ENCODE results near the gene HIRA.
A peak's percentile ranks its signal among the peaks of the same experiment; 100 is the strongest.
"Not testable (repeated sequence)": the region's sequence is repeated elsewhere in the genome, so short reads cannot be mapped to it uniquely, and the experiment has no call there.

The HIRA gene

DNA sequence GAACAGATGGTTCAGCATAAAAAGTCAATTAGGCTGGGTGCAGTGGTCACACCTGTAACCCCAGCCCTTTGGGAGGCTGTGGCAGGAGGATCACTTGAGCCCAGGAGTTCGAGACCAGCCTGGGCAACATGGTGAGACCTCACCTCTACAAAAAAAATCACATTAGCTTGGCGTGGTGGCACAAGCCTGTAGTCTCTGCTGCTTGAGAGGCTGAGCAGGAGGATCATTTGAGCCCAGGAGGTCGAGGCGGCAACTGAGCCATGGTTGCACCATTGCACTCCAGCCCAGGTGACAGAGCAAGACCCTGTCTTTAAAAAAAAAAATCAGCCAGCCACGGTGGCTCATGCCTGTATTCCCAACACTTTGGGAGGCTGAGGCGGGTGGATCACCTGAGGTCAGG, 108.1 kb downstream of the HIRA start:
- not testable (repeated sequence) for DNase-seq

DNA sequence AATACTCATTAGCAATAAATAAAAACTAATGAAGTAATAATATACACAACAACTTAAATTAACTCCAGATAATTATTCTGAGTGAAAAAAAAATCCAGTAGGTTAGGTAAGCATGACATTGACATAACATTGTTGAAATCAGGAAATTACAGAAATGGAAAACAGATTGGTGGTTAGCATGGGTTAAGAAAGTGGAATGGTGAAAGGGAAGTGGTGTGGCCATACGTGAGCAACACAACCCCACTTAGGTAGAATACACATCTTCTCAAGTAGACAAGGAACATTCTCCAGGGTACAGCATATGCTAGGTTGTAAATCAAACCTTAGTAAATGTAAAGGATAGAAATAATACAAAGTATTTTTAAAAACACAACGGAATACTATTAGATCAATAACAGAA, 109.8 kb downstream of the HIRA start:
- no peak for DNase-seq

DNA sequence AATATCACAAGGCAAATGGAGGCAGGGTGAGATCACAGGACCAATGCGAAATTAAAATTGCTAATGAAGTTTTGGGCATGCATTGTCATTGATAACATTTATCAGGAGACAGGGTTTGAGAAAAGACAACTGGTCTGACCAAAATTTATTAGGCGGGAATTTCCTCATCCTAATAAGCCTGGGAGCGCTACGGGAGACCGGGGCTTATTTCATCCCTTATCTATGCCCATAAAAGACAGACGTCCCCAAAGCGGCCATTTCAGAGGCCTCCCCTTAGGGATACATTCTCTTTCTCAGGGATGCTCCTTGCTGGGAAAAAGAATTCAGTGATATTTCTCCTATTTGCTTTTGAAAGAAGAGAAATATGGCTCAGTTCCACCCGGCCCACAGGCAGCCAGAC, 111.4 kb downstream of the HIRA start:
- not testable (repeated sequence) for DNase-seq

DNA sequence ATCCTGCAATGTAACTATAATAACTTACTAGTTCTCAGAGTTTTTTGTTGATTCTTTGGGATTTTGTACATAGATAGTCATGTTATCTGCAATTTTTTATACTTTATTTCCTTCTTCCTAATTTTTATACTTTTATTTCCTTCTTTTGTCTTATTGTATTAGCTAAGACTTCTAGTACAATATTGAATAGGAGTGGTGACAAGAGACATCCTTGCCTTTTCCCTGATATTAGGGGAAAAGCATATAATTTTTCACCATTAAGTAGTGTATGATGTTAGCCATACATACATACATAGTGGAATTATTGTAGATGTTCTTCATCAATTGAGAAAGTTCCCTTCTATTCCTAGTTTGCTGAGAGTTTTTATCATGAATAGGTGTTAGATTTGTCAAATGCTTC, 112.3 kb downstream of the HIRA start:
- DNase-seq, result no peak

DNA sequence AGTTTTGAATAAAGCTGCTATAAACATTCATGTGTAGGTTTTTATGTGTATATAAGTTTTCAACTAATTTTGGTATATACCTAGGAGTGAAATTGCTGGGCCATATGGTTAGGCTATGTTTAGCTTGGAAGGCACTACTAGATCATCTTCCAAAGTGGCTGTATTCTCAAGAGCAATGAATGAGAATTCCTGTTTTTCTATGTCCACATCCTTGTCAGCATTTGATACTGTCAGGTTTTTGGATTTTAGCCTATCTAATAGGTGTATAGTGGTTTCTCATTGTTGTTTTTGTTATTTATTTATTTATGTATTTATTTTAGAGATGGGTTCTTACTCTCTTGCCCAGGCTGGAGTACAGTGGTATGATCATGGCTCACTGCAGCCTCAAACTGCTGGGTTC, 113.7 kb downstream of the HIRA start:
- no peak for DNase-seq

DNA sequence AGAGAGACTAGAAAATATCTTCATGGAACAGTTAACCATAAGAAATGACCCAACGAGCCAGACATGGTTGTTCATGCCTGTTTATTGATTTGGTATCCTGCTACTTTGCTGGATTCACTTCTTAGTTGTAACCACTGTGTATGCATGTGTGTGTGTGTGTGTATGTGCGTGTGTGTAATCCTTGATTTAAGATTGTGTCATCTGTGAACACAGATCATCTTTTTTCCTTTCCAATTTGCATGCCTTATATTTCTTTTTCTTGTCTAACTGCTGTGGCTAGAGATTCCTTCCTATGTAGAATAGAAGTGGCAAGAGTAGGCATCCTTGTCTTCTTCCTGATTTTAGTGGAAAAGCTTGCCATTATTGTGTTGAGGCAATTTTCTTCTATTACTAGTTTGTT, 123.7 kb downstream of the HIRA start:
- DNase-seq, result no peak

DNA sequence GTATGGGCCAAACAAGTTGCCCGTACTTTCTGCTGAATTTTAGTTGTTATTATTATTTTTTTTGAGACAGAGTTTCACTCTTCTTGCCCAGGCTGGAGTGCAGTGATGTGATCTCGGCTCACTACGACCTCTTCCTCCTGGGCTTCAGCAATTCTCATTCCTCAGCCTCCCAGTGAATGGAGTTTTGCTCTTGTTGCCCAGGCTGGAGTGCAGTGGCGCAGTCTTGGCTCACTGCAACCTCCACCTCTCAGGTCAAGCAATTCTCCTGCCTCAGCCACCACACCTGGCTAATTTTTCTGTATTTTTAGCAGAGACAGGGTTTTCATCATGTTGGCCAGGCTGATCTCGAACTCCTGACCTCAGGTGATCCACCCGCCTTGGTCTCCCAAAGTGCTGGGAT, 125.0 kb downstream of the HIRA start:
- DNase-seq, result not testable (repeated sequence)

DNA sequence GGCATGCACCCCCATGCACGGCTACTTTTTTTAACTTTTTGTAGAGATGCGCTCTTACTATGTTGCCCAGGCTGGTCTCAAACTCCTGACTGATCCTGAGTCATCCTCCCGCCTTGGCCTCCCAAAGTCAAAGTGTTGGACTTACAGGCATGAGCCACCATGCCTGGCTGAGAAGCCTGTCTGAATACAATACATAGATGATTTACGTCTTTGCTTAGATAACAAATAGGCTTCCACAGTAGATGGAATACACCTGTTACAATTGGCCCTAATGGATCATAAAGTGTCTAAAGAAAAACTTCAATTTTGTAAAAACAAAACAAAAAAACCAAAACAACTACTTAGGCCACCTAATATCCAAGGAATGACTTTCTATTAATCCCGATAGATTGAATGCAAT, 127.0 kb downstream of the HIRA start:
- no peak for DNase-seq

DNA sequence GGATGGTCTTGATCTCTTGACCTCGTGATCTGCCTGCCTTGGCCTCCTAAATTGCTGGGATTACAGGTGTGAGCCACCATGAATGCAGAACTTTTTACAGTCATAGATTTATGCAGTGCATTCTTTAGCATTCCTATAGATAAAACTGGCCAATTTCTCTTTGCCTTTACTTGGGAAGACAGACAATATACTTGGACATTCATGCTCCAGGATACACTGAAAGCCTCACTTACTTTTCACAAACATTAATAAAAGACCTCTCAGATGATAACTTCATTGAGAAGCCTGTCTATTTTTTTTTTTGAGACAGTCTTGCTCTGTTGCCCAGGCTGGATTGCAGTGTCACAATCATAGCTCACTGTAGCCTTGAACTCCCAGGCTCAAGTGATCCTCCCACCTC, 127.7 kb downstream of the HIRA start:
- DNase-seq, result no peak

DNA sequence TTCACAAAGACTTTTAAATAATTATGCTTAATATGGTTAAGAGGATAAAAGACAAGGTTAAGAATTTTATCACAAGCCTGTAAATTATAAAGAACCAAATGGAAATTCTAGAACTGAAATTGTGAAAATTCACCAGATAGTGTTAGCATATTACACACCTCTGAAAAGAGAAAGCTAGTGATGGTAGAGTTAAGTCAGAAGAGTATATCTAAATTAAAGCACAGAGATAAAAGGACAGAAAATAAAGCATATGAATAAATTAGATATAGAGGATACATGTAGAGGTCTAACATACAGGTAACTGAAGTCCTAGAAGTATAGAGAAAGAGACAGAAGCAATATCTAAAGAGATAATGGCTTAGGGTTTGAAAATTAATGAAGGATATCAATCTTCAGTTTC, 135.8 kb downstream of the HIRA start:
- no peak for DNase-seq

DNA sequence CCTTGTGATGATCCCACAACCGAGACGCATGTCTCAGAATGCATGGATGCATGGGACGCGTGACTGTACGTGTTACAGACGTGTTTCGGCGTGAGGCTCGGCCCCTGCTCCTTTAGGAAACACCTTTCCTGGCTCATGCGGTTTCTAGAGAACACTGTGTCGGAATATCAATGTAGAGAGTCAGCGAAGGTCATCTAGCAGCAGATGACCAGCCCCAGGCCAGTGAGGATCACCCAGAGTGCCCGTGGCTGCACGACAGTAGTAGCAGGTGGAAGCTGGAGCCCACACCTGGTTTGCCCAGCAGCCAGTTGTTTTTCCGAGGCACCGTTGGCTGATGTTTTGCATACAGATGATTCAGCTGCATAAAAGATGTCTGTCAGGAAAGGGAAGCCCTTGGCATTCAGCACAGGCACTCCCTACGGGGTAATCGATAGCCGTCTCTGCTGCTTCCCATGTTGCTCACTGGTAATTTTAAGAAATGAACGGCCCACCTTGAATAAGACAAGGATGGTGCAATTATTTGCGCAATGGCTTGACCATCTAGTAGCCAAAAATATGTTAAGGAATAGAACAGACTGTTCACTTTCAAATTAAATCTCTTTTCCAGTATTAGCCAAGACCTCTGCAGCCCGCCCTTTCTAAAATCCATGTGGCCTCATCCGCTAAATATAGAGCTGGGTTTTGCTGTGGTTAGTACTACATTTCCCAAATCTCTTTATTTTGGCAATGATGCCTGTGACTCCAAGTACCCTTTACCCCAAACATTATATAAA, 138.9 kb downstream of the HIRA start:
- no peak for DNase-seq

DNA sequence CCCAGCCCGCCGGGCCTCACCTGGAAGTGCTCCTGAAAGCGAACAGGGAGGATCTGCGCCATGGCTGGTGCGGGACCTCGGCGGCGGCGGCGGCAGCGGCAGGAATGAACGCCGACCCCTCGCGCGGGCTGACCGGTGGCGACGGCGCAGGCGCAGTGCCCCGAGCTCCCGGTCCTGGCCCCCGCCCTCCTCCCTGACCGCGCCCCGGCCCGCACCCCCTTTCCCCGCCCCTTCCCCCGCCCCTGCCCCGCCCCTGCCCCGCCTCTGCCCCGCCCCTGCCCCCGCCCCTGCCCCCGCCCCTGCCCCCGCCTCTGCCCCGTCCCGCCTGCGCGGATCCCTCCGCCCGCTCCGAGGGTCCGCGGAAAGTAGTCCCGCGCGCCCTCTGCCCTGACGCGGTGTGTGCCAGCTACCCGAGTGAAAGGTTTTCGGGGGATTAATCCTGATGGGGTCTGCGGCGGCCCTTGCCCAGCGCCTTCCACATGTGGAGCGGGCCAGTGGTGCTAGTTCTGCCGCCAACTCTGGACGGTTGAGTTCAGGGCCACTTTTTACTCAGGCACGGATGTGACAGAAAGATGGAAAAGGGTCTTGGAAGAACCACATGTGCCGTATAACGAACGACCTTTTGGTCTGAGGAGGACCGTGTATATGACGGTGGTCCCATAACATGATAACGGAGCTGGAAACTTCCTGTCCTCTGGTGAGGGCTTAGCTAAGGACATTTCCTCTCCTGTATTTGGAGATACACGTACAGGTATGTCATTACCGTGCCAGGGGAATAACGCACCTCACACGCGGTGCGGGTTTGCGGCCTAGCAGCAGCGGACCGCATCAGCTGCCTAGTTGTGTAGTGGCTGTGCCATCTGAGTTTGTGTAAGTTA, 139.7 kb downstream of the HIRA start, which contains the start of gene CLTCL1:
CLTCL1 (minus strand) TSS at position 140 of the 878 bp plus-strand sequence; CDS start at position 62, 78 bp downstream.
- peak in 13 of 14 donors; percentile 22 to 89 (median 66) for DNase-seq

DNA sequence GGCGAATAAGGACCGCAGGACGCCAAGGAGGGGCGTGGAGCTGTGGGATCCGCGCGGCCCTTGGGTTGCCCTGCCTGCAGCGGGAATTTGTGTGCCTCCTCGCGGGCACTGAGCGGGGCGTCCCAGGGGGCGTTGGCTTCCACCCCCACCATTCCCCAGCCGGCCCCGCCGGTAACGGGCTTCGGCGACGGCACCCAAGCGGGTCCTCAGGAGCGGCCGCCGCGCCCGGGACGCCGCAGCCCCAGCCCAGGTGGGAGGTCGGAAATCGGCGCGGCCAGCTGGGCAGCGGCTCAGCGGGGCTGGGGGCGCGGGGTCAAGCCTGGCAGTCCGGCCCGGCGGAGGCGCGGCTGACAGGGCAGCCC, 140.3 kb downstream of the HIRA start:
- peak in 3 of 14 donors; percentile 24 to 61 (median 52) for DNase-seq

DNA sequence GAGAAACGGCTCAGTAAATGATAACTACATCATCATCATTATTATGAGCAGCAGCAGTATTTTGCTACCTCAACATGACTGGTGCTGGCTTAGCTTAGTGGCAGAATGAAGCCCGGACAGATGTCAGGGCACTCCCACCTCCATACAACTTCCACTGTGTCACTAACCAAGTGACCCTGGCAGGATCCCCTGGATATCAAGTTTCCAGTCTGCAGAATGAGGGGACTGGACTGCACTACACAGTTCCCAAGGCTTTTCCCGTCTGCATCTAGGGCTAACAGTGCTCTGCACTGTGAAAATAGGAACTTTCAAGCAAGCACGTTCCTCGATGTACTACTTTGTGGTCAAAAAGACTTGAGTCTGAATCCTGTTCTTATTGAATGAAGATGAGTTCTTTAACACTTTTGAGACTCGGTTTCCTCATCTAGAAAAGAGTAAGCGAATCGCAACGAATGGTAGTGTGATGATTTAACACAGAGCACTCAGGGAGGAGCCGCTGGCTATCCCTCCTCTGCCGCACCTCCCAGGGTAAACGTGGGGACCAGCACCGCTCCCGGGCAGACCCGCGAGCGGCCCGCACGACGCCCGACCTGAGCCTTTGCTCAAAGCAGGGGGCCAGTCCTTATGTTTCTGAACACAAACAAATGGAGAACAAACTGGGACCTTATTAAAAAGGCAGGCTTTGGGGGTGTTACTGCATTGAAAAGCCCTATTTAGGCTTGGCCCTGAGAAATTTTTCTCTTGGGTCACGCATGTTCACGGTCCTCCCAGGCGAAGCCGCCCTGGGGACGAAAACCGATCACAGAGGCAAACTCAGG, 140.9 kb downstream of the HIRA start:
- no peak for DNase-seq

DNA sequence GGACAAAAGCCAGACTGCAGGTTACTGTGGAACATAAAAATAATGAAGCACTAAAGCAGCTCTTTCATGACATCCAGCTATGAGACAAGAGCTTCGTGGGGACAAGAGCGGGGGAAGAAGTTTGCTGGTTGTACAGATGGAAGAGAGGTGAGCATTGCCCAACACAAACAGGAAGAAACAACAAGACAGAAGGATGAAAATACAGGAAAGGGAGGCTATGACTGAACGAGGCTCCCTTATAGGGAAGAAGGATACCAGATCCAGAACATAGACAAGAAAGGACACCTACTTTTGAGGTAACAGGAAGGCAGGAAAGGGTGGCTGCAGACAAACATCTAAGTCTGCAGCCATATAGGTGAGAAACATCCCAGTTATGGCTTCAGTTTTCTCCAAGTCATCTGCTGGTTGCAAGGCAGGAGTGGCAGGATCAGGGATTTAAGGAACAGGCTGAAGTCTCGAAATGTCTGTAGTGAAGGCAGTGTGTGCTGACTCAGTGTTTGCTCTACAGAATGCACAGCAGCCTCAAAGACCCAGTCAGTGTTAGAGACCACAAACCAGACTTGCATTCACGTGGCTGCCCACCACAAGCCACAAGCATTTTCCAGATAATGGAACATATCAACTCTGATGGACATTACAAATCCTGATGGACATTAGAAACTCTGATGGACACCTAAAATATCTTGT, 141.9 kb downstream of the HIRA start:
- no peak for DNase-seq

DNA sequence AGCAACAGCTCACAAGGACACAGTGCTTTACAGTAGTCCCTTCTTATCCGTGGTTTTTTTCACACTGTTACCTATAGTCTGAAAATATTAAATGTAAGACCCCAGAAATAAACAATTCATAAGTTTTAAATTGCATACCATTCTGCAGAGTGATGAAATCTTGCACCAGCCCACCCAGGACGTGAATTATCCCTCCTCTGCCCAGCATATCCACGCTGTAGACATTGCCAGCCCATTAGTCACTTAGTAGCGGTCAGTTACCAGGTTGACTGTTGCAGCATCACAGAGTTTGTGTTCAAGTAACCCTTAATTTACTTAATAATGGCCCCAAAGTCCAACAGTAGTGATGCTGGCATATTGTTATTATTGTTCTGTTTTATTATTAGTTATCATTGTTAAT, 143.6 kb downstream of the HIRA start:
- no peak for DNase-seq

DNA sequence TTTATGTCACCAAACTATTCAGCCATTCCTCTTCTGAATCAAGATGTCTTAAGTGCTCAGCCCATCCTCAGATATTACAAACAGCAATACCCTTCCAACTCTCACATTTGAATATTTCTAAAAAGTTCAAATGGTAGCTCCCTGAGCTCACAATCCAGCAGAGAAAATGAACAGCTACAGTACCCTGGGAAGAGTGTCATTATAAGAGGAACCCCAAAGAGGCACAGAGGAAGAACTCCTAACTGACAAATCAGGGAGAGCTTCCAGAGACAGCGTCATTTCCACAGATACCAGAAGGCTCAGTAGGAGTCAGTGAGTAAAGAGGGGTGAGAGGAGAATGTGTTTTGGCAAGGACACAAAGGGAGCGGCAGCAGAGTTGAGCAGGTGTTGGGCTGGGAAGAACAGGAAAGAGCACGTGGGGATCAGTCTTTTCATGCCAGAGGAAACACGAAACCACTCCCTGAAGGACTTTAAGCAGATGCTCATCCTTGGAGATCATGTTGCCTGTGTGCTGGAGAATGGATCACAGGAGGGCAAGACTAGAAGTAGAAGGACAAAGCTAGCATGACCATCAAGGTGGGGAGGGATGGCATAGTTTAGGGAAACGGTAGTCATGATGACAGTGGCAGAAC, 144.3 kb downstream of the HIRA start:
- DNase-seq, result no peak

DNA sequence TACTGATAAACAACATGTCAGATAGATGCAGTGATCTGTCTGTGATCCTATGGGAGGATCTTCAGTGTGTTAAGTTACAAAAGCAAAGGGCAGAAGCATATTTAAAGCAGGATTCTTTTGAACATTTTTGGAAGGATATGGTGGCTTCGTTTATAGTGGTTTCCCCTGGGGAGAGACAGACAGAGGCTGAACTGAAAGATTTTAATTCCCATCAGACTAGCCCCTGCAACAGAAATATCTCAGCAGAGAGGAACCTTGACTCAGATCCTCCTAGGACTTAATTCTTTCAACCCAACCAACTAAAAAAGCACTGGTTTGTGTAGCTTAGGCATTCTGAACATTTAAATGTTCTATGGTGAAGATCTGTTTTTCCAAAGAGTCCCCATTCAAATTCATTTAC, 145.7 kb downstream of the HIRA start:
- DNase-seq, result no peak
